AG09309 (cell line): ENCODE results near the gene SLC33A1.
A peak's percentile ranks its signal among the peaks of the same experiment; 100 is the strongest.
"Not testable (repeated sequence)": the region's sequence is repeated elsewhere in the genome, so short reads cannot be mapped to it uniquely, and the experiment has no call there.

ENCODE experiments used
- DNase-seq: peaks from one replicate; pipeline ENCODE4 v3.0.0-alpha.2; 2010; ENCODE audit warnings: low read depth
- H3K4me3 ChIP-seq: 2 replicates; pipeline ENCODE4 v1.5.1; 2011; ENCODE audit warnings: mild to moderate bottlenecking, low read depth, low read length, moderate library complexity; ENCODE audit not compliant: control insufficient read depth
- TF ChIP-seq, protein P1 (sequence below): IDR thresholded peaks from 2 replicates; pipeline ENCODE4 v1.5.1; 2011; ENCODE audit warnings: mild to moderate bottlenecking, low read depth, low read length, inconsistent platforms; ENCODE audit not compliant: insufficient read depth, control insufficient read depth; ENCODE audit errors: missing control alignments

SLC33A1 gene

DNA sequence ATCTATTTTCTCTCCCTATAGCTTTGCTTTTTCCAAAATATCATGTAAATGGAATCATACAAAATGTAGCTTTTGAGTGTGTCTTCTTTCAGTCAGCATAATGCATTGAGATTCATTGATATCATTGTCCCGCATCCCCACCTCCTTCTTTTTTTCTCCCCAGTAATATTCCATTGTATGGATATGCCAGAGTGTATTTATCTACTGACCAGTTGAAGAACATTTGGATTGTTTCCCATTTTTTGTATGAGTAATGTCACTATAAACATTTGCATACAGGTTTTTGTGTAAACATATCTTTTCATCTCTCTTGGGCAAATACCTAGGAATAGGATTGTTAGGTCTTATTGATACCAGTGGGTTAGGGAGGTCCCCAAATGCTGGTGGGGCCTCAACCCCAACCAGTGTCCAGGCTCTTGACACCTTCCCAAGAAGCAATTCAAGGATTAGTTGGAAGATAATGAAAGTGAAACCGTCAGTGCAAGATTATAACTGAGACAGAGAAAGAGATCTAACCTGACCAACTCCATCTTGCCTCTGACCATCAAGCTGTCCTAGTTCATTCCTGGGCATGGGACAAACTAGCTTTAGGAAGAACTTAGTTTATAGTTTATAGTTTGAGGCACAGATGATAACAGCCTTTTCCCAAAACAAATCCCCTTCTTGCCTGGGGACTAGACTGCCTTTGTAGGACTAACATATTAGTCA lies 7.4 kb upstream of the SLC33A1 start:
- TF ChIP-seq, protein P1, sequence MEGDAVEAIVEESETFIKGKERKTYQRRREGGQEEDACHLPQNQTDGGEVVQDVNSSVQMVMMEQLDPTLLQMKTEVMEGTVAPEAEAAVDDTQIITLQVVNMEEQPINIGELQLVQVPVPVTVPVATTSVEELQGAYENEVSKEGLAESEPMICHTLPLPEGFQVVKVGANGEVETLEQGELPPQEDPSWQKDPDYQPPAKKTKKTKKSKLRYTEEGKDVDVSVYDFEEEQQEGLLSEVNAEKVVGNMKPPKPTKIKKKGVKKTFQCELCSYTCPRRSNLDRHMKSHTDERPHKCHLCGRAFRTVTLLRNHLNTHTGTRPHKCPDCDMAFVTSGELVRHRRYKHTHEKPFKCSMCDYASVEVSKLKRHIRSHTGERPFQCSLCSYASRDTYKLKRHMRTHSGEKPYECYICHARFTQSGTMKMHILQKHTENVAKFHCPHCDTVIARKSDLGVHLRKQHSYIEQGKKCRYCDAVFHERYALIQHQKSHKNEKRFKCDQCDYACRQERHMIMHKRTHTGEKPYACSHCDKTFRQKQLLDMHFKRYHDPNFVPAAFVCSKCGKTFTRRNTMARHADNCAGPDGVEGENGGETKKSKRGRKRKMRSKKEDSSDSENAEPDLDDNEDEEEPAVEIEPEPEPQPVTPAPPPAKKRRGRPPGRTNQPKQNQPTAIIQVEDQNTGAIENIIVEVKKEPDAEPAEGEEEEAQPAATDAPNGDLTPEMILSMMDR = no peak
- no peak for DNase-seq
- no peak overlapping the region for H3K4me3 ChIP-seq

DNA sequence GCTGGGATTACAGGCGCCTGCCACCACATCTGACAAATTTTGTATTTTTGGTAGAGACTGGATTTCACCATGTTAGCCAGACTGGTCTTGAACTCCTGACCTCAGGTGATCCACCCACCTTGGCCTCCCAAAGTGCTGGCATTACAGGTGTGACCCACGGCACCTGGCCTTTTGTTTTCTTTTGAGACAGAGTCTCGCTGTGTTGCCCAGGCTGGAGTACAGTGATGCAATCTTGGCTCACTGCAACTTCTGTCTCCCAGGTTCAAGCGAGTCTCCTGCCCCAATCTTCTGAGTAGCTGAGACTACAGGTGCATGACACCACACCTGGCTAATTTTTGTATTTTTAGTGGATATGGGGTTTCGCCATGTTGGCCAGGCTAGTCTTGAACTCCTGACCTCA lies 6.2 kb upstream of the SLC33A1 start:
- DNase-seq, H3K4me3 ChIP-seq: not testable (repeated sequence)

DNA sequence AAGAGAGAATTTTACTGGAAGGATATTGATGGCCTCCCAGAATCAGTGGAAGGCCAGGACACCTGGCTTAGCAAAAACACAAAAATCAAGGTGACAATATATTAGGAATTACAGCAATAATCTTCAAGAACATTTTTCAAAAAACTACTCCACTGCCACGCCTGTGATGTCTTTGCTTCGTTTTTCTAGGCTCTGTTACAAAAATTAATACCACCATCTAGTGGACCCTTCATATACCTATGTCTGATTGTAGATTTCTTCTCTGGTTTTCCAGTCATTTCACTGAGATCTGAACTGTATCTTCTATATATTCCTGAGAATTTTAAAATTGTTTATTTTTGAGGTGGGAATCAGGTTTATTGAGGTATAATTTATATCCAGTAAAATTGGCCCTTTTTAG lies 5.6 kb upstream of the SLC33A1 start:
- no peak for DNase-seq
- TF ChIP-seq, protein P1 = peak; percentile 27
- no peak overlapping the region for H3K4me3 ChIP-seq

DNA sequence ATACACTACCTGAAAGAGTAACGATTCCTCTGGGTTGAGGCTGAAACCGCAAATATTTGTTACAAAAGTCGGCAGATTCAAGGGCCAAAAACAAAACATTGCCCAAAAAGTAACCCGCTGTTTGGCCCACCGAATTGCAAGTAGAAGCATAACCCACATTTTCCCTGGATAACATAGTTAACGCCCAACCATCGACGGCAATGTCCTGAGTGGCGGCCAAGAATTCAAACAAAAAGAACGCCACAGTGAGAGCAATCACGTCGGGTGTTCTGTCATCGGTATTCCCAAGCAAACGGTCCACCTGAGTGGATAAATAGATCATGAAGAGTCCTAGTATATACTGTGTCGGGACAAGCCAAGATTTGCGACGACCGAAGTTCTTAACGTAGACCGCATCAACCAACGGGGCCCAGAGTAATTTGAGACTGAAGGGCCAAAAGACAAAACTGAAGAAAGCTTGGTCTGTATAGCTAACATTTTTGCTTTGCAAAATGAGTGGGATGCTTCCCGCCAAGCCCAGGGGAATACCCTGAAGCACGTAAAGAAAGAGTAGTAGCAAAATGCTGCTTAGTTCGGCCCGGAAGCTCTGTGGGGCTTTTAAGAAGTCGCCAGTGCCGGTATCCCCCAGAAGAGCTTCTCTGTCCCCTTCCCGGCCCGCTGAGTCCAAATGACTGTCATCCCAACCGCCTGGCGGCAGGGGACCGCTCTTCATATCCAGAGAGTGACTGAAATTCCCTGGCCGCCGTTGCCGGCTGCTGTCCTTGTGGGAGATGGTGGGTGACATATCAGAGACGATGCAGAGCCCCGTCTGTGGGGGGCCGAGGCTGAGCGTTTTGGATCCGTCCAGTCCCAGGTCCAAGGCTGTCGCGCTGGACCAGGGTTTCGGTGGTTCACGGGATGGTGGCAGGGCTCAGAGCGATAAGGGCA lies 750 bp downstream of the SLC33A1 start:
- H3K4me3 ChIP-seq = peak overlapping the region; percentile 77
- no peak for DNase-seq
- TF ChIP-seq, protein P1 = no peak

DNA sequence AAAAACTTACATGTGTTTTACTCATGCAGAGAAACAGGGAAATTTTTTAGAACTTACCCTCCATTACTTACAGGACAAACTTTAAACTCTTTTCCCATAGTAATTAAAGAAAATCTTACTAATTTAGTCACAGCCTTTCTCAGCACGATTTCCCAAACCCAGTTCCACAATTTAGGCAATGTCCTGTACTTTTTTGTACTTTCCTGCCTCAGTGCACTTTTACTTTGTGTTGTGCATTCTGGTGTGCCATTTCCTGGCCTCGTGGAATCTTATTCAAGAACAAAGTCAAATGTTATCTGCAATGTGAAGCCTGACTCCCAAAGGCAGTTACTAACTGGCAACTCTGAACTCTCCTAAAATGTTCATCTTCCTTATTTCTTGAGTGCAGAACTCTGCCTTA lies 1.9 kb downstream of the SLC33A1 start:
- peak overlapping the region; percentile 77 for H3K4me3 ChIP-seq
- TF ChIP-seq, protein P1 = no peak

DNA sequence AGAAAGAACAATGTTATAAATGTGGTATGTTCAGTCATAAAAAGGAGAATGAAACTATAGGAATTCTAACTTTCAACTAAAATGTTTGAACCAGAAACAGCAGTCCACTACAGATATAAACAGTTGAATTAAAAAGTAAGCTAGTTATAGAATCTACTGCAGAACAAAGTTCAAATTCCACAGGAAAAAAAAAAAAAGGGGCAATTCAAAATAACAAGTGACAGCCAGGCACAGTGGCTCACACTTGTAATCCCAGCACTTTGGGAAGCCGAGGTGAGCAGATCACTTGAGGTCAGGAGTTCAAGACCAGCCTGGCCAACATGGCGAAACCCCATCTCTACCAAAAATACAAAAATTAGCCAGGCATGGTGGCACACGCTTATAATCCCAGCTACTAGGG lies 4.8 kb downstream of the SLC33A1 start:
- DNase-seq, H3K4me3 ChIP-seq: not testable (repeated sequence)

More for the DNA sequence above, 1.9 kb downstream of the SLC33A1 start:
- DNase-seq = no peak

DNA sequence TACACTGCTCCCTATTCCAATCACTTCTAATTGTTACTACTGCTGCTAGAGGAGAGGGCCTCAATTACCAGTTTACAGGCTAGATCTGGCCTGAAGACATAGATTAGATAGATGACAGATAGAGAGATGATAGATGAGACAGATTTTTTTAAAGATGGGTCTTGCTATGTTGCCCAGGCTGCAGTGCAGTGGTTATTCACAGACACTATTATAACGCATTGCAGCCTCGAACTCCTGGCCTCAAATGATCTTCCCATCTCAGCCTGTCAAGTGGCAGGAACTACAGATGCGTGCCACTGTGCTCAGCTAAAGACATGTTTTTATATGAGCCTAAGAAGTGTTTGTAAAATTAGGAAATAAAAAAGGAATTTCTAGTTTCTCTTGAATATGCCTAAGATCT lies 6.2 kb downstream of the SLC33A1 start:
- no peak overlapping the region for H3K4me3 ChIP-seq
- TF ChIP-seq, protein P1 = no peak
- no peak for DNase-seq
